Hematopoietic multipotent progenitor cell treated with erythropoietin and hydrocortisone succinate and interleukin-3 and kit ligand, for 8 days (in vitro differentiated cells): ENCODE measurements around the gene ADGRF3.
"Not testable (repeated sequence)": the region's sequence is repeated elsewhere in the genome, so short reads cannot be mapped to it uniquely, and the experiment has no call there.

Experiments
- DNase-seq: peaks from one replicate; pipeline ENCODE4 v3.0.0-alpha.2; 2015

Gene ADGRF3

DNA sequence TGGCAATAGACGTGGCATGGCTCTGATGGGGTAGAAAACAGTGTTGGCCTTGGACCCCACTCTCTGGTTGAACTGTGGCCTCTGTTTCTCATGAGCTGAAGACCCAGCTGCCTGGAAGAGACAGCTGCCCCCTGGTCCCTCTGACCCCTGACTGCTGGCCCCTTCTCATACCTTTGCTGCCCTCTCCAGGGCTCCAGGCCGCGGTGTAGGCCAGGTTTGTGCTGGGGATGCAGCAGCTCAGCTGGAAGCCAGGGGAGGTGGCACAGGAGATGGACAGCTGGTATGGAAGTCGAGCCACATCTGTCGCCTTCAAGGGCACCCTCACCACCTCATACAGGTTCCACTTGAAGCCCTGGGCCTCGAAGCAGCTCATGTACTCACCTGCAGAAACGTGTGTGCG, 32.3 kb downstream of the ADGRF3 start:
- DNase-seq = no peak

DNA sequence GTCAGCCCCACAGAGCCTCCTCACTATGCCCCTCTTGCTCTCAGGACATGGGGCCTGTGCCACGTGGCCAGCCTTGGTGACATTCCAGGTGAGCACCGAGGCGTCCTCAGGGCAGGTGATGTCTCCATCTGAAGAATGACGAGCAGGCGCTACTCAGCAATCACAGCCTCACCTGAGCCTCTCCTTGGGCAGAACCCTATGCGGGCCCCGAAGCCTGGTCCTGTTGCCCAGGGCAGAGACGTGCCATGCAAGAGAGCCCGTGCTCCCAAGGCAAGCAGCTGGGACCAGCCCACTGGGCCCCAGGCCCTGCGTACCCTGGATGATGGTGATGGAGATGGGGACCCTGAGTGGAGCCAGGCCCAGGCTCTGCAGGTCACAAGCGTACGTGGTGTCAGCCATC, 33.1 kb downstream of the ADGRF3 start:
- DNase-seq = no peak

DNA sequence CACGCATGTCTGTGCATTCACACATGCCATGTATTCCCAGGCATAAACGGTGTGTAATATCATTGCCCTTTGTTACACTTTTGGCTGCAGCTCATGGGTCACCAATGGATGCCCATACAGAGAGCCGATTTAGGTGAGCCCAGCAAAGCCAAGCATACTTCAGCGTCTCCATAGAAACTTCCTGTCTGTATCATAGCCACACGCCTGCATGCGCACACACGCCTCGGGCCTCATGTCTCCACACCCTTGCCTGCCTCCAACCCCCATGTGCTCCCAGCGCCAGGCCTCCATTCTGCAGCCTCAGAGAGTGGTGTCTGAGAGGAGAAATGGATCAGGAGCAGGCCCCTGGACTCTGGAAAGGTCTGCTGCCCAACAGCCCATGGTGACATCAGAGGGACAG, 34.1 kb downstream of the ADGRF3 start:
- DNase-seq = no peak

DNA sequence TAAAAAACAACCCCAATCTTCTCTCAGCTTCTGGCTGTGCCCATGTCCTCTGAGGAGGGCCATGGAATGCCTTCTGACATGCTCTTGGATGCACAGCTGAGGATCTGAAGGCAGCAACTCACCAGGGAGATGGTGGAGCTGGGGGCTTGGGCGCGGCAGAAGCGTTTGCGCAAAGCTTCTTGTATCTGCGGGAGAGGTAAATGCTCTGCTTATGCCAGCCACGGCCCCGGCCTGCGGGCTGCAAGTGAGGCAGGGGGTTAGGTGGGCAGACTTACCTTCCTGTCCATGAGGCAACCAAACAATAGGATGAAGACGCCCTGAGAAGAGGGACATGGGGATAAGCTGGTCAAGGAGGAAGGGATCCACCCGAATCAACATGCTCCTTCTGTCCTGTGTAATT, 36.7 kb downstream of the ADGRF3 start:
- no peak for DNase-seq

DNA sequence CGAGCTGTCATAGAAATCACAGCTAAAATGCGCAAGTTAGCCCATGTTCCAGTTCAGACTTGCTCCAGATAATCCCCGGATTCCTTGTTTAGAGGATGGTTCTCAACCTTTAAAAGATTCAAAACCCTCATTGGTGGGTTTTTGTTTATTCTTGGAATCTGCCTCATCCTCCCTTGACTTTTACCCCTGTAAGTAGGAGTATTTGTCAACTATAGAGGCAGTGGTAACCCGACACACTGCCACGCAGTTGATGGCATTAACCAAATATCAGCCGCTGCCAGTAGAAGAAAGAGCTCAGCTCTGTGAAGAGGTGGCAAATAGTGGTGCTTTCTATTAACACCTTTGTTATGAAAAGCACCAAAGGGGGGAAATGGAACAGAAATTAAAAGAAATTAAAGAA, 41.0 kb downstream of the ADGRF3 start:
- no peak for DNase-seq

DNA sequence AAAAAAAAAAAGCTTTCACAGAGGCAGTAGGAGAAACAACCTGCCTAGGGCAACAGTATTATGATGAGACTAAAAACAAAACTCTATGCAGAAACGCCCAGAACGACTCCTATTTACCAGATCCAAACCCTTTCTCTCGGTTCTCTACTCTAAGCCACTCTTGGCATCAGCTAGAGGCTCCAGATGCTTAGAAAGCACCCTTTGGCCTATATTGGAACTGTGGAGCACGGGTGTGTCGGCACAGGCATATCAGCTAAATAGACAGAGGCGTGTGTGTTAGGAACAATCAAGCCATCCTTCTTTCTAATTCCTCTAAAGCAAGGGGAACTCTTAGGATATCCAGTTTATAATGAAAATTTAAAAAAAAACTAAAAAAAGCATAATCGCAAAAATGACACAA, 41.5 kb downstream of the ADGRF3 start:
- DNase-seq = not testable (repeated sequence)

DNA sequence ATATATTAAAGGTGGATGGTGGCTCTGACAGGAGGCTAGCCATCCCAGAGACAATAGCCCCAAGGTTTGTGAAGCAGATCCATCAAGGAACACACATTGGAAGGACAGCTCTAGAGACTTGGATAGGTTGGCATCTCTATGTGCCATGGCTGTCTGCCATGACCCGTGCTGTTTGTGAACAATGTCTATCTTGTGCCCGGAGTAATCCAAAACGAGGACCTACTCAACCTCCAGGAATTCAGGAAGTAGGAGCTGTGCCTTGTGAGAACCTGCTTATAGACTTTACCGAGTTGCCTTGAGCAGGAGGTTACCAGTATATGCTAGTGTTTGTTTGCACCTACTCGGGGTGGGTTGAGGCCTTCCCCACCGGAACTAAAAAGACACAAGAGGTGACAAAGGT, 43.7 kb downstream of the ADGRF3 start:
- no peak for DNase-seq

DNA sequence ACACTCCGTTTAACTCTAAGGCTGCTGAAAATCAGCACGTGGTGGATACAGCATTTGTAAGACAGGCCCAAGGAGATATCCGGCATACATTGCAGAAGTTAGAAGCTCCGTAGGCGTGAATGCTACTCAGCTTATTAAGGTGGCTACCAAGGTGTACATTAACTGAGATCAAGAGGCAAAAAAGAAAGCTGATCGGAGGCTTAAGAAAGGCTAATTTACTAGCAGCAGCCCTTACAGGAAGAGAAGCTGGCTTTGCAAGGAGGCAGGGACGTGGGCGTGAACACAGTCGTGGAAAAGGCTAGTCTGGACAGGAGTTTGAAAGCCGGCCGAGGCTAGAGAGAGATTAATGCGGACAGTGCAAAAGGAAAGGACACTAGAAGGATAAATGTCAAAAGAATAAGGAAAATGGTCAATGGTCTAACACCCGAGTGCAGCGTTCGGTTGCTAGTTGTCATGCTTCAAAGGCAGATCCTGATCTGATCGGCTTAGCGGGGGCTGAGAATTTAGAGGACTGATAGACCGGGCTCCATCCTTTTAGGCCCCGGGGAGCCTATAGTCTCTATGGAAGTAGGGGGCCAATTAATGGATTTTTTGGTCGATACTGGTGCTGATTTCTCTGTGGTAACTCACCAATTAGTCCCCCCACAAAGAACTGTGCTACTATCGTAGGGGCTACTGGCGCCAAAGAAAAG, 46.2 kb downstream of the ADGRF3 start:
- no peak for DNase-seq

DNA sequence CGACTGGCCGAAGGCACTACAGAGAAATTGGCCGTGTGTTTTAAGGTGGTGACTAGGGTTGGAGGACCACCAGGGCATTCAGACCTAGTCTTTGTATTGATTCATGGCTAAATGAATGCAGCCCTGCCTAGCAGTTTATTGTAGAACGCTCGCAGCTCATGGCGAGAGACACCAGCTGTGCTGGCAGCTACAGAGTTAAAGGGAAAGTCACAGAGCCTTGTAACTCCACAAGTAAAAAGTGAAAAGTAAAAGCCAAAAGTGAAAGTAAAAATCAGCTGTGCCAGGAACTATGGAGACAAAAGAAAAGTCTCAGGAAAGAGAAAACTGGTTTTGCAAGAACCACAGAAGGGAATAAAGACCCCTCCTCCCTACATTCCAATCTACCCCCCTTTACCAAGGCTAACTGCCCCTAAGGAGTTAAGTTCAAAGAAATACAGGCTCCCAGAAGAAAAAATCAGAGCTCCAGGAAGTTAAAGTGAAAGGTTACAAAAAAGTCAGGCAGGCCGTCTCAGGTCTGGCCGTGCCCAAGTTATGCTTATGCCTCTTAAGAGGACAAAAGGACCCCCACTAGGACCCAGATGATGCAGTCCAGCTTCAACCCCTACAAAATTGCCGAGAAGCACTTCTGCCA, 47.0 kb downstream of the ADGRF3 start:
- peak; percentile 37 for DNase-seq

DNA sequence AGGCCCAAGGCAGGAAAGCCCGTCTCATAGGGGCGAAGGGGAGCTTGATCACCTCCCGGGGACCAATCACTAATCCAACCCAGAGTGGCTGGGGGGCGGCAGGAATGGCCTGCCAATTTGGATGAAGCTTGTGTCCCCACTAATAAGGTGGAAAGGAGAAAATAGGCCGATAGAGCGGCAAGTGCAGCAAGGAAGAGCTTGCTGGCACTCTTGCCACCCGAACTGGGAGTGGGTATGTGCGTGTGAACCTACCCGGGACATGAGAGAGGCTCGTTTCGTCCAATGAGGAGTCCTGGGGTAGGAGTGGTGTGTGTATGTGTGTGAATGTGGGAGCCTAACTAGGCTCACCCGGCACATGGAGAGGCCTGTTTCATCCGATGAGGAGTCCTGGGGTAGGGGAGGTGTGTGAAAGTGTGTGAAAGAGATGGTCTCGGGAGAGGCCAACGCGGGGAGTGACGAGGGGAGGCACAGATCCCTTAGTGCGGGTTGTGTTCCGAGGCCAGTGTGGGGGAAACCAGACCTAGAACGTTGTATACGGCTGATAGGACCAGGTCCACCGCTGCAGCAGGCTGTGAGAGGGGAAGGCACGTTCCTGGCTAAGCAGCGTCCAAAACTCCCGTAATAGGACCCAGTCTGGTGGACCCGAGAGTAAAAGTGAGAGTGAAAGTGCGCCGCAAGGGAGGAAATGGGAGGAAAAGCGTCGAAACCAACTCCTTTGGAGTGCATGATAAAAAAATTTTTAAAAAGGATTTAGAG, 47.8 kb downstream of the ADGRF3 start:
- peak; percentile 64 for DNase-seq

DNA sequence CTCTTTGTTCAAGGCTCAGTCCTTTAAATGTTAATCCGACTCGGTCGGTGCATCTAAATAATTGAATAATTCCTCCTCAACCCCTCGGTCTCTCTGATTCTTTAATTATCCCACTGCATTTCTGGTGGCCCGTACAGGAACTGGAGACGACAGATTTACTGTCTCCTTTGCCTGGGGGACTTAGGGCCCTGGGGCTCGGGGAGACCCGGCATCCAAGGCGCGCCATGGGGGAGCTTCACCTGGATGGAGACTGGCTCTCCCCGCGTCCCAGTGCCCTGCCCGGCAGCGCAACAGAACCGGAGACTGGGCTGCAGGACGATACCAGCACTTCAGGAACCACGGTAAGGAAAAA, 48.3 kb downstream of the ADGRF3 start:
- DNase-seq = no peak

DNA sequence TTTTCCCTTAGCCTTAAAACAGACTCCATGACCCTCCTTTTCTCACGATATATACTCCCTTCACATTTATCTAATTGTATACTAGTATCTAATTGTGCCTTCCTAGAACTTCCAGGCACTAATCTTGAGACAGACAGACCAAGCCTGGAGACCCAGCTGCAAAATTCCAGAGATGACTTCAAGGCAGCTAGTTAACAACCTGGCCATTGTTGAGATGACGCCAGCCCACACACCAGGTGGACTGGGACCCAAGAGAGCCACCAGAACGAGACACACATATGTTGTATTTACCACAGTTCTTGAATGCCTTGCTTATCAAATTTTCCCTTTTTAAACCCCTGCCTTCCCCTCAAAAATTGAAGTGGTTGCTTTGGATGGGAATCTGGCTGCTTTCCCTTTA, 49.5 kb downstream of the ADGRF3 start:
- no peak for DNase-seq

DNA sequence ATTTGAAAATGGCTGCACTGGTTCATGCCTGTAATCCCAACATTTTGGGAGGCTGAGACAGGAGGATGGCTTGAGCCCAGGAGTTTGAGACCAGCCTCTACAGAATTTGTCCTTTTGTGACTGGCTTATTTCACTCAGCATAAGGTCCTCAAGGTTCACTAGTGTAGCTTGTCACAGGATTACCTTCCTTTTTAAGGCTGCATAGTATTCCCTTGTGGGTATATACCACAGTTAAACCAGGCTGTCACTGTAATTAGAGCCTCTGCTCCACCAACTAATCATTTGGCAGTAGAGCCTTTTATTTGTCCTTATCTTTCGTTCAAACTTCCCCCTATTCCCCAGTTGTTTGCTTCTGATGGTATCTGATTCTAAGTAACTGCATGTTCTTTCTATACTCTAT, 51.1 kb downstream of the ADGRF3 start:
- DNase-seq = no peak

DNA sequence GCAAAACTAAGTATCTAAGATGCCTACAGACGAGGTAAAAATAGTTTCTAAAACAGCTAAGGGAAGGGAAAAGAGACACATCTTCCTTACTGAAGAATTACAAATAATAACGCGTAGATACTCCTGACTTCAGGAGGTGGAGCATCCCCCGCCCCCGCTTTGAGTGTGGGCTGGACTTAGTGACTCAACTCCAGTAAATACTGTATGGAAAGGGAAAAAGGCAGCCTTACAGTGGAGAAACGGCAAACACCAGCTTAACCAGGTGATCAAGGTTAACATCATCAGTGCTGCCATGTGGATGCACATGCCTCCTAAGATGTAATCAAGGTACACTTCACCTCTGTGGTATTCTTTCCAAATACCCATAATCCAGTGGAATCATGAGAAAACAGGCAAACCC, 53.9 kb downstream of the ADGRF3 start:
- no peak for DNase-seq

DNA sequence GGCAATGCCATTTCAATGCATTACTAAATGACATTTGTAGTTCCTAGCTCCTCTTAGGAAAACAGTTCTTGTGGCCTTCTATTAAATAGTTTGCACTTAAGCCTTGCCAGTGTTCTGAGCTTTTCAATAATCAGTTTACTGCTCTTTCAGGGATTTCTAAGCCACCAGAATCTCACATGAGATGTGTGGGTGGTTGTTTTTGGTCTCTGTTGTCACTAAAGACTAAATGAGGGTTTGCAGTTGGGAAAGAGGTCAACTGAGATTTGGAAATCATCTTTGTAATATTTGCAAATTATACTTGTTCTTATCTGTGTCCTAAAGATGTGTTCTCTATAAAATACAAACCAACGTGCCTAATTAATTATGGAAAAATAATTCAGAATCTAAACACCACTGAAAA, 56.6 kb downstream of the ADGRF3 start:
- DNase-seq = no peak

DNA sequence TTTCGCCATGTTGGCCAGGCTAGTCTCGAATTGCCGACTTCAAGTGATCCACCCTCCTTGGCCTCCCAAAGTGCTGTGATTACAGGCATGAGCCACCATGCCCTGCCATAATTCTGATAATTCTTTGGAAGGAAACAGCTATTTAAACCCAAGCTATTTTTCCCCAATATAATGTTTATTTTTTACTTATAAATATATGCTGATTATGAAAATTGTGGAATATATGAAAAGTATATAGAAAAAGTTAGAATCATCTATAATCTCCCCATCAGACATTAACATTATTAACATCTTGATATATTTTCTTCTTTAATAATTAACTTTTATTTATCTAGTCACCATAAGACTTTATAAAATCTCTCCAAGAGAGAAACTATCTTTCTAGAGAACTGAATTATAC, 60.7 kb downstream of the ADGRF3 start:
- DNase-seq = no peak

DNA sequence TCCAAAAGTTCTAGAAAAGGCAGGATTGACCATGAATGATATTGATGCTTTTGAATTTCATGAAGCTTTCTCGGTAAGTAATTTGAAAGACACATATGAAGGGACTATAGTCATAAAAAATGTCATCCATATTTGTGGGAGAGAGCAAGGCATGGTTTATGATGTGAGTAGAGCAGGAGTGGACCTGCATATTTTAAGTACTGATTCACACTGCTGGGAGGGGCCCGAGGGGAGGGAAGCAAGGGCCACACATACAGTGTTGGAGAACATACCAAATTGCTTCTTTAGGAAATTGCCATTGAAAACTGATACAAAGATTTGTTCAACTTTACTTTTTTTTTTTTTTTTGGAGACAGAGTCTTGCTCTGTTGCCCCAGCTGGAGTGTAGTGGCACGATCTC, 62.5 kb downstream of the ADGRF3 start:
- no peak for DNase-seq

DNA sequence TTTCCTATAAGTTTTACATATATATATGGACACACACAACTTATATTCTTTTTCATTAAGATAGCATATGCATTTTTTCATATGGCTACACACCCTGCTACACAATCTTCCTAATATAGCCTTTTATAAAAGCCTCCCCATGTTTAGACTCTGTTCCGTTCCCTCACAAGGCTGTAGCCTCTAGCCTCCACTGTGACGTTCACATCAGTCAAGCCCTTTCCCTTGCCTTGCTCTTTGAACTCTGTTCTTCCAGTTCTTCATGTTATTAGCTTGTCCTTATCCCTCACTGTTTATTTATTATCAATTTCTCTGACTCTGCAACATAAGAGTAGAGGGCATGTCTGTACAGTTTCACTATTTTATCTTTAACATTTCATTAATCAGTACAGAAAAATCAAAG, 63.0 kb downstream of the ADGRF3 start:
- DNase-seq = no peak

DNA sequence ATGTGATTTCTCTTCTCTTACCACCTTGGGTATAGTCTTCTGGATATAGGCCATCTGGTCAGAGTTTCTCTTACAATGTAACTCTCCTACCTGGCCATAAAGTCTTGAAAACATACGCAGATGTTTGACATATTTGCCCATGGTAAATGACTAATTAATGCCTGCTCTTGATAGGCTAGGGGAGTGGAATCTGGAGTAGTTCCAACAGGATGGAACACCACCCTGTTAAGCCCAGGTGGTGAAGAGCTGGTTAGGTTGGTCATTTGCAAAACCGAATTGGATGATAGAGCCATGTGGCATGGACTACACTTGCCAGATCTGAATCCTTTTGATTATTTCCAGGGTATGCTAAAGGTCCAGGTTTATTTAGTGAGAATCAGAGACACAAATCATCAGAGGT, 65.4 kb downstream of the ADGRF3 start:
- no peak for DNase-seq

DNA sequence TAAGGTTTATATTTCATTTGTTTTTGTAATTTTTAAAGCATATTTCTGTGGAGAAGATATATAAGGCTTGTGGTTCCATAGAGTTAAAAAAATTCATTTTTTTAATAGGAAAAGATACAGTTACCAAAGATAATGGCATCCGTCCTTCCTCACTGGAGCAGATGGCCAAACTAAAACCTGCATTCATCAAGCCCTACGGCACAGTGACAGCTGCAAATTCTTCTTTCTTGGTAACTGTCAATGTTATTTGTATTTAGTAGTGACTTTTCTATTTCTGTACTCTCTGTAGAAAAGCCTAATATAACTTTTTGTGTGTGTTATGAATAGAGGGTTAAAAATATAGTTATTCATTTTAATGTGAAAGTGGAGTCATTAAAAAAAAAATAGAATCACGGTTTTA, 66.7 kb downstream of the ADGRF3 start:
- no peak for DNase-seq

DNA sequence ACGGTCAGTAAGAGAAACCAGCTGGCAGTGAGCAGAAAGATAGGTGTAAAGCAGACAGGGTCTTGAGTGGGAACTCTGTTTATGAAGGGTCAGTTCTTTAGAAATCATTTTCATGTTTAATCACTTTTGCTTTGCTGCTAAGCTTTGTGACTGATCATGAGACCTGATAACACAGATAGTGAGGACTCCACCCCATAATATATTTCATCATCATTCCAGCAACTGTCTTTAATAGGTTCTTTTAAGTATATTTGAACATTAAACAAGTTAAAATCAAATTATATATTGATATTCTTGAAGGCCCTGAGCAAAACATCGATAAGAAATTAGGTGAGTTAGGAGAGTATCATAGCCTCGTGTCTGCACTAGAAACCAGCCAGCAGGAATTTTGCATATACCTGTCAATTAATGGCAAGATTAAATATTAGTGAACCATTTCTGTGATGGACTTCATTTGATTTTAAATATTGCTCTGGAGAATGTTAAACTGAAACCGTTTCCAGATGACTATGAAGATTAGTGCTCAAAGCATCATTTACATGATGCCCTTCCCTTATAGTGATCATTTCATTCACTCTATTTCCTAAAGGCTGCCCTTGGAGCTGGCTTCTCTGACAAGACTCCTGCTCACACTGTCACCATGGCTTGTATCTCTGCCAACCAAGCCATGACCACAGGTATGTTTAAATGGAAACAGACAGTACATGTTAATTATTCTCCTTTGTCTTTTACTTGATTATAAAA, 69.9 kb downstream of the ADGRF3 start:
- DNase-seq = peak; percentile 22

DNA sequence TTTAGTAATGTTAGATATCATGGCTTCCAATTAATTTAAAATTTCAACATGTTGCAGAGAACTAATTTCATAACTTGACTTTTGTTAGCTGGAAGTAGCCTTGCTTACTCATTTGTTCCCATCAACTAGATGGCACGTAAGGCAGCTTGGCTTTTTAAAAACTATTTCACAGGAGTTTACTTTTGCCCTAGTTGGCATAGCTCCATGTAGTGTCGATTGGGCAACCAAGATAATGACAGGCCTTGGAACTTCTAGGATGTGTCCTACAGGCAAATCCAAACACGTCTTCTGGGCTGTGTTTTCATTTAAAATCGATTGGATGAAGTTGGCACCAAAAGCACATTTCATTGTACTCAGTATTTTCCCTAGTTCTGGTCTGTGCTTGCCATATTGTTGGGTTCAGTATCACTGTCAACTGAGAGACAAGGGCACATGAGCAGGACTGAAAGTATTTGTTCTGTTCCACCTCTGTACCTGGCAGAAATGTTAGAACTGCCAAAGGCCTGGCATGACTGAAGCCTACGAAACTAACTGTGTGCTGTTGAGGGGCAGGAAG, 72.5 kb downstream of the ADGRF3 start:
- DNase-seq = peak; percentile 91

DNA sequence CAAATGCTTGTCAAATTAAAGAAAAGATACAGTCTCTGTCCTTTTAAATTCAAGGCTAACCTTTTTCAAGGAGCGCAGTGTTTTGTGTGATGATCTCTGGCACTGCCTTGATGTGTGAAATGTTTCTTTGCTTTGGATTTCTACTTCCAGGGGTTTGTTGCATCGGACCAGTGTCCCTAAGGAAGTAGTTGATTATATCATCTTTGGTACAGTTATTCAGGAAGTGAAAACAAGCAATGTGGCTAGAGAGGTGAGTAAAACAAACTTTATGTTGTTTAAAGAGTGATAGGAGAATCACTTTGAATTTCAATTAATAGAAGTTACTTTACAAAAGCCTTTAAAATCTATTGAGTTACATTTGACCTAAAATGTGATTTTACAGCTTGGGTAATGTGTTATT, 73.1 kb downstream of the ADGRF3 start:
- DNase-seq = no peak
